GM19035 (cell line): Measurements from ENCODE around the gene DNAJB8.

Experiments
- ATAC-seq: cut with Tn5 transposase; IDR thresholded peaks from one replicate; pipeline ENCODE4 v1.9.1; 2021; ENCODE audit not compliant: unreplicated experiment

The DNAJB8 gene

DNA sequence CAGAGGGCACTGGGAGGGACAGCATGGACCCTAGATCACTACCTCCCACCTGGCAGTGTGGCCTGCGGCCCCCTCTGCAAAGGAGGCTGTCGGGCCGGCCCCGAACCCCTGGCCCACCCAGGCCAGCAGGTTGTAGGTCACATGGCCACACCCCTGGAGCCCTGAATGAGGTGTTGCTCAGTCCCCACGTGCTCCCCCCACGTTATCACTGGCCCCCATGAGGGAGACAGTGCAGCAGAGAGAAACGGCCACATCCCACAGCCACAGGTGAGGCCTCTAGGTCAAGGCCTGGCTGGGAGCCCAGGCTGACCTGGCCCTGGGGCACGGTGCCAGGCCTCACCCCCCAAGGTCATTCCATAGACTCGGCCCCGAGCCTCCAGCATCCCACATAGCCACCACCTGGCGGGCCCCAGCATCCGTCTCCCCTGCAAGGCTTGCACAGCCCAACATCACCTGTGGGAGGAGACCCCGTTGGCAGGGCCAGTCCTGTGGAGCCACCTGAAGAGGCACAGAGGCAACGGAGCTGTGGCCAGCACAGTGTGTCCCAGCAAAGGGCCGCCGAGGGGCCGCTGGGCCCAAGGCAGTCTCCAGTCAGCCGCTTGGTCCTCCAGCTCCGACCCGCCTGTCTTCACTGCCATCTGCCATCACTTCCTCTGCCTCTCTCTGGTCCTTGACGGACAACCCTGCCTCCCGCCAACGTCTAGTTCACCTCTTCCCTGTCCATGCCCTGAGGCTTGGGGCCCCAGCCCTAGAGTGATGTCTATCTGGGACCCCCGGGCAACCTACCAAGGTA lies 53.1 kb downstream of the DNAJB8 start:
- no peak for ATAC-seq

GRCh38 chr3:128413003-128413370 lies 53.7 kb downstream of the DNAJB8 start:
- no peak for ATAC-seq
